ENCODE measurements around the gene SREBF2. TPM values are rescaled to one million over a fixed set of nuclear protein-coding genes. Genes with fewer than 3 reads are reported as not detected.

The SREBF2 gene
- polyA plus RNA-seq, 2 of the 4 experiments (the other 2 are of a cell fraction): 19.4 to 30.8 TPM

DNA sequence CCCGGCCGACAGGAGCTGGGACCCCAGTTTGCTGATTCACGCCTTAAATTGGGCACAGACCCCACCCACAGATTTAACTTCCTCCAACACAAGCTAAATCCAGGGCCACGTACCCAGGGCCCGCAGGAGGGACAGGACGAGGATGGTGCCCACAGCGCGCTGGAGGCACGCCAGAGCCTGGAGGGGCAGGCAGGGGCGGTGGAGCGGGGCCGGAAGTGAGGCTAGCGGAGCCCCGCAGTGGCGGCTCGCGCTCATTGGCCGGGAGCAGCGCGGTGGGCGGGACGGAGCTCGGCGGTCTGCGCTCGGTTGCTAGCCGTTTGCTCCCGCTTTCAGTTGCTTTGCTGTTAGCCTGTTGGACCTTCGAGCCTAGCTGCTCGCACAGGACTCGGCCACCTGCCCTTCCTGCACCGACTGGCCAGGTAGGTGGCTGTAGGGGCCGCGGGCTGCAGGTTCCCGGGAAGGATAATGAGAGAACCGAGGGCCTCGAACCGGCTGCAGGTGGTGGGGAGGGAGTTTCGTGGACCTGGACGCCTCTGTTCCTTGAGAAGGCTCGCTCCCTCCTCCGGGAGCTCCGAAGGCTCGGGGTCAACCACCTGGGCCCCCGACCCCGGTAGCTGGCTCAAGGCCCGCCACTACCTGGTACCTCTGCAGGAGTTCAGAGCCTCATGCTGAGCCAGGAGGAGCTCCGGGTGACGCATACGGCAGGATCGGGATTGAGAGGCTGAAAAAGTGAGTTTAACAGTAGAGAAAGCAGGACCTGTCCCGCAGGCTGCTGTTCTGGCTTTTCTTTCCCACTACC, 32.4 kb upstream of the SREBF2 start, which contains the start of gene CCDC134 (continued):
- TF ChIP-seq E2F6 (IDR thresholded peaks at IDR 0.05; ENCODE audit: borderline replicate concordance, low read depth): peak; percentile 62; the same call in 1 of the 2 replicates
- no peak for TF ChIP-seq MAZ (IDR thresholded peaks at IDR 0.05; ENCODE audit: borderline replicate concordance, low read depth, low read length)
- no peak for TF ChIP-seq RAD21 (conservative IDR thresholded peaks at IDR 0.05 in 1 of 2, IDR thresholded peaks at IDR 0.05 in 1 of 2)
- 0 out of 3 replicates have a peak, but pooled peaks have one; percentile 51 for TF ChIP-seq BCL3 (IDR thresholded peaks at IDR 0.05)
- TF ChIP-seq GATA3 (IDR thresholded peaks at IDR 0.05; ENCODE audit: borderline replicate concordance): no peak
- no peak for TF ChIP-seq ZFP36 (IDR thresholded peaks at IDR 0.05; ENCODE audit: borderline replicate concordance, partially characterized antibody)
- TF ChIP-seq FOSB (CRISPR knock-in tag; IDR thresholded peaks at IDR 0.05): no peak
- TF ChIP-seq SREBF2 (IDR thresholded peaks at IDR 0.05): no peak
- TF ChIP-seq FOXS1 (CRISPR knock-in tag; IDR thresholded peaks at IDR 0.05): no peak
- no peak for TF ChIP-seq FOSL2 (IDR thresholded peaks at IDR 0.05)
- no peak for TF ChIP-seq FOSL2 (CRISPR knock-in tag; IDR thresholded peaks at IDR 0.05)
- no peak for TF ChIP-seq HOXA7 (CRISPR knock-in tag; IDR thresholded peaks at IDR 0.05)
- TF ChIP-seq TP53 (CRISPR knock-in tag; IDR thresholded peaks at IDR 0.05): no peak
- no peak for TF ChIP-seq CBX2 (IDR thresholded peaks at IDR 0.05; ENCODE audit: borderline replicate concordance, low read depth)
- TF ChIP-seq NPAS2 (CRISPR knock-in tag; IDR thresholded peaks at IDR 0.05; ENCODE audit: borderline replicate concordance): no peak
- no peak for TF ChIP-seq CEBPB (IDR thresholded peaks at IDR 0.05)
- peak in 1 of 2 experiments; percentile 70; a peak in 2 of 5 replicates for TF ChIP-seq JUN (IDR thresholded peaks at IDR 0.05)
- TF ChIP-seq HDAC2 (IDR thresholded peaks at IDR 0.05): no peak
- TF ChIP-seq, protein P1, sequence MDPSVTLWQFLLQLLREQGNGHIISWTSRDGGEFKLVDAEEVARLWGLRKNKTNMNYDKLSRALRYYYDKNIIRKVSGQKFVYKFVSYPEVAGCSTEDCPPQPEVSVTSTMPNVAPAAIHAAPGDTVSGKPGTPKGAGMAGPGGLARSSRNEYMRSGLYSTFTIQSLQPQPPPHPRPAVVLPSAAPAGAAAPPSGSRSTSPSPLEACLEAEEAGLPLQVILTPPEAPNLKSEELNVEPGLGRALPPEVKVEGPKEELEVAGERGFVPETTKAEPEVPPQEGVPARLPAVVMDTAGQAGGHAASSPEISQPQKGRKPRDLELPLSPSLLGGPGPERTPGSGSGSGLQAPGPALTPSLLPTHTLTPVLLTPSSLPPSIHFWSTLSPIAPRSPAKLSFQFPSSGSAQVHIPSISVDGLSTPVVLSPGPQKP (IDR thresholded peaks at IDR 0.05; ENCODE audit: low read depth, low read length): no peak
- TF ChIP-seq PHF8 (IDR thresholded peaks at IDR 0.05; ENCODE audit: borderline replicate concordance, low read depth): no peak; the same call in 1 of the 2 replicates
- no peak for TF ChIP-seq TFCP2L1 (CRISPR knock-in tag; IDR thresholded peaks at IDR 0.05)
- no peak for TF ChIP-seq KDM1A (IDR thresholded peaks at IDR 0.05; ENCODE audit: low read depth)
- no peak for TF ChIP-seq HEYL (CRISPR knock-in tag; IDR thresholded peaks at IDR 0.05)

DNA sequence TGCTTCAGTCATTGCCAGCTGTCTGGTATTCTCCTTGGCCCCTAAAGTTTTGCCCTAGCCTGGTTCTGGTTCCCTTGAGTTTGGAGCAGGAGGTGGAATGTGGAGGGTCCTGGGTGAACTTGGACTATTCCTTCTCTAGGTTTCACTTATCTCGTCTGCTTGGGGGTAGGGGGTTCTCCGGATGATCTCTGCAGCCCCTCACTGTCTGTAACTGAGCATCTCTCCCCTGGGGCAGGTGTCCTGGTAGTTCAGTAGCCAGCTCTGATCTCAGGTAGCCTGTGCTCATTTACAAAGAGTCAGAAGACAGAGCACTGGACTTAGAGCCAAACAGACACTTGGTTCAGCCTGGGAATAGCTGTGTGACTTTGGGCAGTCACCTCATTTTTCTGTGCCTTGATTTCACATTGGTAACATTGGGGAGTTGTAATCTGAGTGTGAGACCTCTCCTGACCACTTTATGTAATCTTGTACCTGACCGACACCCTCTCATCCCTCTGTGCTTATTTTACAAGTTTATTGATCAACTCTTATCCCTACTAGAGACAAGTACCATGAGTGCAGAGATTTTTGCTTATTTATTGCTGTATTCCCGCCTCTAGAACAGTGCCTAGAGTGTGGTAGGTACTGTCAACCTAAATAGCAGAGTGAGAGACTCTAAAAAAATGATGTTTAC, 31.6 kb upstream of the SREBF2 start:
- ChIA-PET CTCF (interaction anchor here (0.6 to 3.0 kb wide), 6 partner anchors 11 to 188 kb away, joined by 3 to 18 read pairs (median 4); no protein-coding TSS in a partner anchor), POLR2A (interaction anchor here (1.0 to 1.5 kb wide), 5 partner anchors 15 to 143 kb away, joined by 3 to 7 read pairs (median 4); partner anchors contain the start of gene SREBF2)
- Histone ChIP-seq H3K4me3 (peak overlapping the region; percentile 87), H3K4me1 (peaks cover 12% of the 10 kb centered on the region; the same call in 2 of the 3 replicates), H3K4me2 (peak overlapping the region; percentile 83), H3K9me3 (no peaks in the 10 kb centered on the region), H3K27ac (peak overlapping the region; percentile 92 to 93)
- WGBS (ENCODE audit: missing lambda C conversion rate): 29% methylated on average over 4 of the region's 4 CpGs
- ATAC-seq: peak; percentile 3 to 9; a peak in 3 of 6 replicates
- DNase-seq (ENCODE audit: low read depth in 1 of 2, low spot score in 1 of 2): no peak
- FAIRE-seq: no peak
- TF ChIP-seq CTCF (IDR thresholded peaks at IDR 0.05) (no peak), USF2 (IDR thresholded peaks at IDR 0.05) (no peak), RCOR1 (IDR thresholded peaks at IDR 0.05; ENCODE audit: low read depth, low read length) (no peak), ZNF302 (CRISPR knock-in tag; IDR thresholded peaks at IDR 0.05) (no peak), FOSL2 (IDR thresholded peaks at IDR 0.05) (no peak), FOSL2 (CRISPR knock-in tag; IDR thresholded peaks at IDR 0.05) (no peak), HOXB13 (CRISPR knock-in tag; IDR thresholded peaks at IDR 0.05; ENCODE audit: low read depth) (no peak), RAD21 (conservative IDR thresholded peaks at IDR 0.05 in 1 of 2, IDR thresholded peaks at IDR 0.05 in 1 of 2) (no peak), GATA3 (IDR thresholded peaks at IDR 0.05; ENCODE audit: borderline replicate concordance) (no peak), KDM1A (IDR thresholded peaks at IDR 0.05; ENCODE audit: low read depth) (no peak), HES2 (IDR thresholded peaks at IDR 0.05) (no peak), ESRRA (IDR thresholded peaks at IDR 0.05; ENCODE audit: borderline replicate concordance, low read length) (no peak), KDM5A (IDR thresholded peaks at IDR 0.05) (no peak), ZFP36 (IDR thresholded peaks at IDR 0.05; ENCODE audit: borderline replicate concordance, partially characterized antibody) (no peak), SREBF2 (IDR thresholded peaks at IDR 0.05) (no peak), NPAS2 (CRISPR knock-in tag; IDR thresholded peaks at IDR 0.05; ENCODE audit: borderline replicate concordance) (no peak)
